ENCODE data around the gene PRPF40A. TPM values are rescaled to one million over a fixed set of nuclear protein-coding genes. Genes with fewer than 3 reads are reported as not detected.

PRPF40A gene
- total and polyA plus RNA-seq, 9 of the 15 experiments (the other 6 are each of a cell fraction or from before 2014, with no cell fraction given) = 168 to 304 (median 264) TPM

DNA sequence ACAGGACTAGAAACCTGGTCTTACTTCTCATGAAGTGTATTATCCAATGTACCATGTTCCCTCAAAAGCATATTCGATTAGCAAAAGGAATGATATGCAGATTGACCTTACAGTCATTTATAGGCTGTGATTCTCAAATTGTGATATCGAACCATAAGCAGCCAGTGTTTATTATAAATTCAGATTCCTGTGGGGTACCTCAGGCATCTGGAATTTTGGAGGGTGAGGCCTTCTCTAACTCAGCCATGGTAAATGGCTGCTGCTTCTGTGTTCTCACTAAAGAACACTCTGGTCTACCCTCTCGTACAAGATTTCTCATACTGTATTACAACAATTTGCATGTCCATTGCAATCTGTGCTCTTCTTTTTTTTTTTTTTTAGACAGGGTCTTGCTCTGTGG lies 84.5 kb downstream of the PRPF40A start (continued):
- TF ChIP-seq CTCFL (IDR thresholded peaks at IDR 0.05; ENCODE audit: borderline replicate concordance, insufficient read depth, low read depth, low read length, poor library complexity, severe bottlenecking) (no peak), PHF20 (IDR thresholded peaks at IDR 0.05; ENCODE audit: partially characterized antibody) (no peak), ZMIZ1 (IDR thresholded peaks at IDR 0.05; ENCODE audit: low read depth in 2 of 2, low read length in 2 of 2) (no peak), ZNF407 (IDR thresholded peaks at IDR 0.05; ENCODE audit: low read depth) (no peak), SPI1 (IDR thresholded peaks at IDR 0.05; ENCODE audit: borderline replicate concordance, low read depth, low read length) (no peak), NFRKB (IDR thresholded peaks at IDR 0.05; ENCODE audit: low read depth) (no peak), ZNF57 (CRISPR knock-in tag; IDR thresholded peaks at IDR 0.05) (no peak), PRPF4 (IDR thresholded peaks at IDR 0.05; ENCODE audit: insufficient read depth, low read depth, low read length, poor library complexity, severe bottlenecking) (no peak), TSC22D4 (tag; IDR thresholded peaks at IDR 0.05) (no peak), ZNF766 (CRISPR knock-in tag; conservative IDR thresholded peaks at IDR 0.05) (no peak)
- TF ChIP-seq, protein P1, sequence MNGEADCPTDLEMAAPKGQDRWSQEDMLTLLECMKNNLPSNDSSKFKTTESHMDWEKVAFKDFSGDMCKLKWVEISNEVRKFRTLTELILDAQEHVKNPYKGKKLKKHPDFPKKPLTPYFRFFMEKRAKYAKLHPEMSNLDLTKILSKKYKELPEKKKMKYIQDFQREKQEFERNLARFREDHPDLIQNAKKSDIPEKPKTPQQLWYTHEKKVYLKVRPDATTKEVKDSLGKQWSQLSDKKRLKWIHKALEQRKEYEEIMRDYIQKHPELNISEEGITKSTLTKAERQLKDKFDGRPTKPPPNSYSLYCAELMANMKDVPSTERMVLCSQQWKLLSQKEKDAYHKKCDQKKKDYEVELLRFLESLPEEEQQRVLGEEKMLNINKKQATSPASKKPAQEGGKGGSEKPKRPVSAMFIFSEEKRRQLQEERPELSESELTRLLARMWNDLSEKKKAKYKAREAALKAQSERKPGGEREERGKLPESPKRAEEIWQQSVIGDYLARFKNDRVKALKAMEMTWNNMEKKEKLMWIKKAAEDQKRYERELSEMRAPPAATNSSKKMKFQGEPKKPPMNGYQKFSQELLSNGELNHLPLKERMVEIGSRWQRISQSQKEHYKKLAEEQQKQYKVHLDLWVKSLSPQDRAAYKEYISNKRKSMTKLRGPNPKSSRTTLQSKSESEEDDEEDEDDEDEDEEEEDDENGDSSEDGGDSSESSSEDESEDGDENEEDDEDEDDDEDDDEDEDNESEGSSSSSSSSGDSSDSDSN (IDR thresholded peaks at IDR 0.05; ENCODE audit: borderline replicate concordance in 1 of 2, low read depth in 2 of 2, low read length in 2 of 2) = no peak
